ENCODE results near the gene IRX4.

Gene IRX4

DNA sequence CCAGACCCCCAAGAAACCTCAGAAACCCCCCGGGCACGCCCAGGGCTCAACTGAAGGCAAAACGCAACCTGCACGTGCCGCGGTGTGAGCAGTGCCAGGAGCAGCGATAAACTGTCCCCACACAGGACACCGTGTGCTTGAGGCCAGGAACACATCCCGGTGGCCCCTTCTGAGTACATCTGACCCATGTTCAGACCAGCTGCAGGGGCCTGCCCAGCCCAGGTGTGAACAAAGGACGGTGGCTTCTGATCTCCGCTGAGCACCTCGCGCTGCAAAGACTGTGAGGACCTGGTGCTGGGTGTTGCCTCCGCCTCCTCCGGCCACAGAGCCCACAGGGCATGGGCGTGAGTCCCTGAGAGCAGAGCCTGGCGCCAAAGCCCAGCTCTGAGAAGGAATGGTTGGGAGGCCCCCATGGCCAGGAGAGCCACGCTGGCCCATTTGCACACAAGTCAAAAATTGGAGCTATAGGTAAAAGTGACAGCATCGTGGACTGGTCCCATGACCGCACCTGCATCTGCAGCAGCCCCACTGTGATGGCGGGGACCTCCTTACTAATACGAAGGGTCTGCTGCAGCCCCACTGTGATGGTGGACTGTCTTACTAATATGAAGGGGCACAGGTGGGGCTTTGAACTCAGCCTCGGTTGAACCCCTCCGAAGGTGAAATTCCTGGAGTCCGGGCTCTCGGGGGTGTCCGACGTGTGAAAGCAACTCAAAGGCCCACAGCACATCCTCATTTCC, 50.0 kb downstream of the IRX4 start:
- no peak overlapping the region for H3K4me3 ChIP-seq (ENCODE audit: low read depth, low read length)
- TF ChIP-seq, protein P1, sequence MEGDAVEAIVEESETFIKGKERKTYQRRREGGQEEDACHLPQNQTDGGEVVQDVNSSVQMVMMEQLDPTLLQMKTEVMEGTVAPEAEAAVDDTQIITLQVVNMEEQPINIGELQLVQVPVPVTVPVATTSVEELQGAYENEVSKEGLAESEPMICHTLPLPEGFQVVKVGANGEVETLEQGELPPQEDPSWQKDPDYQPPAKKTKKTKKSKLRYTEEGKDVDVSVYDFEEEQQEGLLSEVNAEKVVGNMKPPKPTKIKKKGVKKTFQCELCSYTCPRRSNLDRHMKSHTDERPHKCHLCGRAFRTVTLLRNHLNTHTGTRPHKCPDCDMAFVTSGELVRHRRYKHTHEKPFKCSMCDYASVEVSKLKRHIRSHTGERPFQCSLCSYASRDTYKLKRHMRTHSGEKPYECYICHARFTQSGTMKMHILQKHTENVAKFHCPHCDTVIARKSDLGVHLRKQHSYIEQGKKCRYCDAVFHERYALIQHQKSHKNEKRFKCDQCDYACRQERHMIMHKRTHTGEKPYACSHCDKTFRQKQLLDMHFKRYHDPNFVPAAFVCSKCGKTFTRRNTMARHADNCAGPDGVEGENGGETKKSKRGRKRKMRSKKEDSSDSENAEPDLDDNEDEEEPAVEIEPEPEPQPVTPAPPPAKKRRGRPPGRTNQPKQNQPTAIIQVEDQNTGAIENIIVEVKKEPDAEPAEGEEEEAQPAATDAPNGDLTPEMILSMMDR (IDR thresholded peaks at IDR 0.05; ENCODE audit: low read depth, low read length, missing control alignments): no peak
- DNase-seq (ENCODE audit: low read depth): no peak

DNA sequence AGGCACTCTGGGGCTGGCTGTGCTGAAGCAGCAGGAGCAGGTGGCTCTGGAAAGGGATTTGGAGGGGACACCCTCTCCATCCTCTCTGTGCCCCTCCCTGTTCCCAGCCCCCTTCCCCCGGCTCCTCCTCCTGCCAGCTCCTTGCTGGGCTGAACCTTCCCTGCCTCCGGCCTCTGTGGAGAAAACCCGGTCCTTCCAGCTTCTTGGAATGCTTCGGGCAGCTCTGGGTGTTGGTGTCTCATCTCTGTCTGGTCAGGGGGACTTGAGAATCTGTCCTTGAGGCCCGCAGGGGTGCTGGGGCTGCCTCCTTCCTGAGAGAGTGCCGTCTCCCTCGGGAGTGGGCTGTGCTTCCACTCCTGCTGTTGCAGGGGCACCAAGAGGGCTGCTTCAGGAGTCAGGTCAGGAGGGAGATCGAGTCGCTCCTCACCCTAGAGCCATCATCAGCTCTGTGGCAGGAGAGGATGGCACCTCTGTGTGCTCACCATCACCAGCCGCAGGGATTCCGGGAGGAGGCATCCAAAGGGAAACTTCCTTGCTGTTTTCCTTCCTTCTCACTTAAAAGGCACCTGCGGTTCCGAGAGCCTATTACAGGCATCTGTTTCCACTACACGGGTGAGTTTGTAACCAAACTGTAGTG, 50.9 kb downstream of the IRX4 start:
- TF ChIP-seq, protein P1 (IDR thresholded peaks at IDR 0.05; ENCODE audit: low read depth, low read length, missing control alignments): no peak
- no peak for DNase-seq (ENCODE audit: low read depth)
- no peak overlapping the region for H3K4me3 ChIP-seq (ENCODE audit: low read depth, low read length)

GRCh38 chr5:1831257-1831656, 51.5 kb downstream of the IRX4 start:
- no peak for DNase-seq (ENCODE audit: low read depth)
- TF ChIP-seq, protein P1 (IDR thresholded peaks at IDR 0.05; ENCODE audit: low read depth, low read length, missing control alignments): no peak
- H3K4me3 ChIP-seq (ENCODE audit: low read depth, low read length): no peak overlapping the region

DNA sequence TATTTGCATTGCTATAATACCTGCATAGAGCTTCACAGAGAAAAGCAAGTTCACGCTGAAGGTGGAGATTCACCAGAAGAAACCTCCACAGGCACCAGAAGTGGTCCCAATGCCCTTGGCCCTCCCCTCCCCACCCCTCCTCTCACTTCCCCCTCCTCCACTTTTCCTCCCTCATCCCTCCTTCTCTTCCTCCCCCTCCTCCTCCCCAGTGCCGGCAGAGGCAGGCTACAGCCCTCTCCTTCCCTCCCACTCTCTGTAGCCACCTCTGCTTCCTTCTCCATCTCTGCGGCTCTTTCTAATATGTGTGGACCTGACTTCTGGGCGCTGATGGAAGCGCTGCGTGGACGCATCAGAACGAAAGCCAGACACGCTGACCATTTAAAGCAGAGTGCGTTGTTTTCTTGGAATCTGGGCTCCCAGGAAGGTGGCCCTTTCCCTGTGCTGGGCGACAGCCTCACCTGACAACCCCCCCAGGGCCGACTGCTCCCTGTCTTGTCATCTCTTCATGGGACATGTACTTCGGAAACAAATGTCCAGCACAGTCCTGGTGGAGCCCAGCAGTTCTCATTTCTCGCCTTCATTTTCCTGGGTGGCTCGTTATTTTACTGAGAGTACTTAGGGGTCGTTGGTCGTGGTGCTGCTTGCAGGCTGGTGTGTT, 52.0 kb downstream of the IRX4 start:
- TF ChIP-seq, protein P1 (IDR thresholded peaks at IDR 0.05; ENCODE audit: low read depth, low read length, missing control alignments): no peak
- DNase-seq (ENCODE audit: low read depth): no peak
- no peak overlapping the region for H3K4me3 ChIP-seq (ENCODE audit: low read depth, low read length)

GRCh38 chr5:1827886-1828397, 54.8 kb downstream of the IRX4 start:
- TF ChIP-seq, protein P1 (IDR thresholded peaks at IDR 0.05; ENCODE audit: low read depth, low read length, missing control alignments): no peak
- no peak overlapping the region for H3K4me3 ChIP-seq (ENCODE audit: low read depth, low read length)
- DNase-seq (ENCODE audit: low read depth): no peak

All from GM12864 (cell line).